Stimulated activated CD4-positive, alpha-beta T cell treated with anti-CD3 and anti-CD28 coated beads, Interleukin-1b, Interleukin-23, amount 100 ng/mL, for 4 hours (primary cell): ENCODE results near the gene ADRM1.

ENCODE experiments used
- DNase-seq, 2 donors: peaks; one replicate each; pipeline ENCODE4 v3.0.0-alpha.2; 2020; ENCODE audit warnings: low read depth in 2 of 2

Gene ADRM1, protein sequence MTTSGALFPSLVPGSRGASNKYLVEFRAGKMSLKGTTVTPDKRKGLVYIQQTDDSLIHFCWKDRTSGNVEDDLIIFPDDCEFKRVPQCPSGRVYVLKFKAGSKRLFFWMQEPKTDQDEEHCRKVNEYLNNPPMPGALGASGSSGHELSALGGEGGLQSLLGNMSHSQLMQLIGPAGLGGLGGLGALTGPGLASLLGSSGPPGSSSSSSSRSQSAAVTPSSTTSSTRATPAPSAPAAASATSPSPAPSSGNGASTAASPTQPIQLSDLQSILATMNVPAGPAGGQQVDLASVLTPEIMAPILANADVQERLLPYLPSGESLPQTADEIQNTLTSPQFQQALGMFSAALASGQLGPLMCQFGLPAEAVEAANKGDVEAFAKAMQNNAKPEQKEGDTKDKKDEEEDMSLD

DNA sequence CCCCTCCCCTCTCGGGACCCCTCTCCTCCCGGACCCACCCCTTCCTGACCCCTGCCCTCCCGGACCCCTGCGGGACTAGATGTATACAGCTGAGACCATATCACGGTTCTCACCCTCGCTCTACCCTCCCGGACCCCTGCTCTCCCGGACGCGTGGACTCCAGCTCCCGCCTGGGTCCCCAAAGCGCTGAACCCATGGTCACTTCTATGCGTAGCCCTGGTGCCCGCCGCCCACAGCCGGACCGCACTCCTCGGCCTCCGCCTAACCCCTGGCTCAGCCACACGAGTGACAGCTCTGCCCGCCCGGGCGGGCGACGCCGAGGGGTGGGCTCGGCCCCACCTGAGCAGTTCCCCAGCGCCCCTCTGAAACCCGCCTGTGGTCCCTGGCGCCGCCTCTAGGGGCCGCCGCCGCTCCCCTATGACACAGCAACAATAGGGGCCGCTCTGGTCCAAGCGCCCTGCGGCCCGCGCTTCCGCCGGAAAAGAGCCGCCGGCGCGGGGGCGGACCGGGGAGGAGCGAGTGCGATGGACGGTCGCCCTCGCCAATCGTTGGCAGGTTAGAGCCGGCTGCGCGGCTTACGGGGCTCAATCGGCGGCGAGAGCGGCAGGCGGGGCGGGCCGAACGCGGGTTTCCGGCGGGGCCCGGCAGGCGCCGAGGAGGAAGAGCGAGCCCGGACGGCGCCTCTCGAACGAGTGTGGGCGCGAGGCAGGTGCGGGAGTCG lies at the start of gene ADRM1:
TSS of gene ADRM1 (plus strand) at position 657 of the 721 bp plus-strand sequence. CDS start 572 bp downstream, outside the sequence.
- DNase-seq, result peak; percentile 95 to 97

- no peak for DNase-seq
Observed at GRCh38 chr20:62253398-62253797, 49.4 kb upstream of the ADRM1 start.

DNA sequence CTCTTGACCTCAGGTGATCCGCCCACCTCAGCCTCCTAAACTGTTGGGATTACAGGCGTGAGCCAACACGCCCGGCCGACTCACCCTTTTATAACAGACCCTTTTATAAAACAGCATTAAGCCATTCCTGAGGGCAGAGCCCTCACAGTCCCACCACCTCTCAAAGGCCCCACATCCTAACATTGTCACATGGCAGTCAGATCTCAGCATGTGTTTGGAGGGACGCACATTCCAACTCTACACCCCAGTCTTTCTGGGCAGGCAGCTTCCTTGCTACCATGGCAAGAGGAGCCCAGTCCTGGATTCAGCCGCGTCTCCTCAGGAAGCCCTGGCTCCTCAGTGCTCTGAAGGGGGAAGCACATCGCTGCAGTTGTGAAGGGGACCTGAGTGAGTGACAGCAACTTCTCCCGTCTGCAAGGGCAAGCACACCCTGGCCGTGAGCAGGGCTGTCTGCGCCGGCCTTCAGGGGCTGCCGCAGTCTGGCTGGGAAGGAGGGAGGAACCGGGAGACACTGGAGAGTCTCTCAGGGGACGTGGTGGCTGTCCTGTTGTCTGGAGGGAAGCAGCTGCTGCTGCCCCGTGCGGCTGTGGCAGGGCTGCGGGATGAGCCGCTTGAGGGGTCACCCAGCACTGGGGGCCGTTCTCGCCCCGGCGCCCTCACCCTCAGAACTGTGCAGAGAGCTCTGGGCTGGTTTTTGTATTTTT lies 48.6 kb upstream of the ADRM1 start:
- DNase-seq, result no peak

- no peak for DNase-seq
Observed at GRCh38 chr20:62255976-62256375, 46.8 kb upstream of the ADRM1 start.

GRCh38 chr20:62258499-62259293 lies 44.1 kb upstream of the ADRM1 start:
- no peak for DNase-seq

- no peak for DNase-seq
Observed at GRCh38 chr20:62259294-62259565, 43.6 kb upstream of the ADRM1 start.

DNA sequence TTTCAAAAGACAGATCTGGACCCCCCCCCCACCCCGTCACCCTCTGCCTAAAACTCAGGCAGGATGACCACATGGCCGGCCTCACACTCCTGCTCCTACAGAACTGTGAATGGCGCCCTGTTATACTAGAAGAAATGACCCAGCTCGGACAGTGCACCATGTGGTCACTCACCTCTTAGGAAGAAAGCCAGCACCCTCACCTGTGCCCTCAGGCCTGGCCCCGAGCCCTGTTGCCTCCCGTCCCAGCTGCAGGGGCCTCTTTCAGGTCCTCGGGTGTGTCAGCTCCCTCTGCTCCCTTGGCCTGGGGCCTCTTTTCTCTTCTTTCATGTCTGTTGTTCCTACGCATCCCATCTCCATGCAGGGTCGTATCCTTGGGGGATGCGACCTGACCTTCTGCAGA lies 40.7 kb upstream of the ADRM1 start:
- no peak for DNase-seq

GRCh38 chr20:62263396-62263795 lies 39.4 kb upstream of the ADRM1 start:
- DNase-seq, result no peak

DNA sequence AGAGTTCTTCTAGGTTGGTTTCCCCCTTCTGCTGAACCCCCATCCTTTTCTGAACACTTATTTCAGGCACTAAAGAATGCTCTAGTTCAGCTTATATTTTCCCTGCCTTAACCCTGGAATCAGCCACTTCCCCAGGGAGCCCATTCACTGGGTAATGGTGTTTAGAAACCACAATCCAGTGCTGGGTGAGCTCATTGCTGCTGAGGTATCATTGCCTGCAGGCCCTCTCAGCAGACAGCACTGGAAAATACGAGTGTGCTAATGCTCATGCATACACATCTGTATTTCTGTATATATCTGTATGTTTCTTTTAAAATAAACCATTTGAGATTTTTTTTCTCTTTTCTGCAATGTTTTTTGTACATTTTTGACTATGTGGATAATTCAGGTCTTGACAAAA lies 37.4 kb upstream of the ADRM1 start:
- no peak for DNase-seq

- no peak for DNase-seq
Observed at GRCh38 chr20:62266340-62266739, 36.5 kb upstream of the ADRM1 start.

GRCh38 chr20:62266851-62267250 lies 35.9 kb upstream of the ADRM1 start:
- DNase-seq, result no peak

- DNase-seq, result no peak
Observed at GRCh38 chr20:62267543-62267942, 35.3 kb upstream of the ADRM1 start.

- no peak for DNase-seq
Observed at GRCh38 chr20:62268228-62268900, 34.4 kb upstream of the ADRM1 start.

DNA sequence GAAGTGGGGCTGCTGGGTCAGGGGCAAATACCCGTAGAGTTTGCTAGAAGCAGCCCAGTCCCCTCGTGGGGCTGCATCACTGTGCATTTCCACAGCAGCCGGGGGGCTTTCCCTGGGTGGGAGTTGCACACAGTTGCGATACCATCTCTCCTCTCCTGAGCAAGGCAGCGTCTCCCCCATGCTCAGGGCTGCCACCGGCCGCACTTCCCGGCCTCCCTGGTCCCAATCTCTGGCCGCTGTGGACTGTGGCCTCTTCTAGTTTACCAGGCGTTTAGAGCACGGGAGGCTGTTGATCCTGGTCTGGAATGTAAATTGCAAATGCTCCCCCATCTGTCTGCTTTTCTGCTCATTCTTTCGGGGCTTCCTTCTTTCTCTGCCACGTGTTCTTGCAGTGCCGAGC lies 33.4 kb upstream of the ADRM1 start:
- DNase-seq, result no peak

DNA sequence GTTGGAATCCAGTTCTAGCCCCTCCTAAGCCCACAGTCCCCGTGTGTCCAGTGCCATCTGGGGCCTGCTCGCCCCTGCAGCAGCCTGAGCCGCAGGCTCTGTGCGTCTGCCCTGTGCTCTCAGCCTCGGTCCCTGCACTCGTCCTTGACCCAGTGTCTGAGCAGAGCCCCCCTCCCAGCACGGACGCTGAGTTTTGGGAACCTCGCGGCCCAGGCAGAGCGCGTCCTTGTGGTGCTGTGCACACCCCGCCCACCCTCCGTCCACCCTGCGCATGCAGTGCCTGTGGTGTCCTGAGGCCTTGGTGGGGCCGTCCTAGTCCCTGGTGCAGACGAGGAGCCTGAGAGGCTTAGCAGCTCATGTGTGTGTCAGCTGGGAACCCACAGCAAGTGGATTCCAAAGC lies 32.9 kb upstream of the ADRM1 start:
- DNase-seq, result no peak

- DNase-seq, result no peak
Observed at GRCh38 chr20:62272200-62272599, 30.6 kb upstream of the ADRM1 start.

- no peak for DNase-seq
Observed at GRCh38 chr20:62273416-62273815, 29.4 kb upstream of the ADRM1 start.

DNA sequence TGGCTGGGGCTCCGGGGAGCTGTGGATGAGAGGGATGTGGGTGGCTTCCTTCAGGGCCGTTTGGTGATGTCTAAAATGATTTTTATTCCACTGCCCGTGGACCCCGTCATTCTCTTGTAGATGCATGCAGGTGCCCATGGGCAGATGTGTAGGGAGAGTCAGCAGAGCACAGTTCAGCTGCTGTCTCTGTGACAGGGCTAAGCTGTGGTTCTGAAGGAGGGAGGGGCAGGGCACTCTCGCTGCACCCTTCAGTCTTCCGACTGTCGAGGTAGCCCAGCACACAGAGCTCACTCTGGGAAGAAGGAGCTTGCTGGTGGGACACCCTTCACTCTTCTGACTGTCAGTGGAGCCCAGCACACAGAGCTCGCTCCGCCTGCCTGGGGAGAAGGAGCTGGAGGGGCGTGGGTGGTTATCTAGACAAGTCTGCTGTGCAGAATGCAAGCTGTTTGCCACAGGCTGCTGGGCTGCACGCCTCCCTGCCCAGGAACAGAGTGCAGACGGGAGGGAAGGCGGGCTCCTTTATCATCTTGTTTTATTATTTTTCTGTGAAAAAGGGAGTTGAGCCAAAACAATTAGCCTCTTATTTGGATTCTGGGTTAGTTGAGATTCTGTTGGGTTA lies 28.4 kb upstream of the ADRM1 start:
- DNase-seq, result no peak

DNA sequence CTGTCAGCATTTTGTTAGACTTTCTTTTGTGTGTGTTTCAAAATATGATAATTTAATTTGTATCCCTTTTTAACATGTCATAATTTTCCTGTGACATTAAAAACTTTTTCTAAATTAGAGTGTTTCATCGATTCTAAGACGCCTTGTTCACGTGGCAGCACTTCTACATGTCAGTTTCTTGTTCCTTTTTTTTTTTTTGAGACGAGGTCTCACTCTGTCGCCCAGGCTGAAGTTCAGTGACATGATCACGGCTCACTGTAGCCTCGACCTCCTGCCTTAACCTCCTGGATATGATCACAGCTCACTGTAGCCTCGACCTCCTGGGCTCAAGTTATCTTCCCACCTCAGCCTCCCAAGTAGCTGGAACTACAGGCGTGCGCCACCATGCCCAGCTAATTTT lies 27.6 kb upstream of the ADRM1 start:
- no peak for DNase-seq

DNA sequence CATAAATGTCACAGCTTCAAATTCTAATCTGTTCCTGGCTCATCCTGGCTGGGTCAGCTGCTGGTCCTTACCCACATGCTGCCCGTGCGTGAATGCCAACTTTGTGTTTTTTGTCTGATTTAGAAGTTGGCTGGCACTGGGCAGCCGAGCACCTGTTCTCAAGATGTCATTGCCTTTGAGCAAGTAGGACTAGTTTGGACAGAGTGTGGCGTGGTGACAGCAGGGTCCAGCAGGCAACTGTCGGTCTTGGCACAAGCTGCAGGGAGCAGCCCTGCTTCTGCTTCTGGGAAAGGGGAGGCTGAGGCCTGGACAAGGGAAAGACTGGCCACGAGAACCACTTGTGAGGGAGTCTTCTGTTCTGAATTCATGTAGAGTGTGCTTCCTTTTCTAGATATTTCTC lies 26.4 kb upstream of the ADRM1 start:
- no peak for DNase-seq

GRCh38 chr20:62277253-62277652 lies 25.5 kb upstream of the ADRM1 start:
- DNase-seq, result no peak
